GM19239 (cell line): ENCODE data around the gene HAO2.
A peak's percentile ranks its signal among the peaks of the same experiment; 100 is the strongest.
"Not testable (repeated sequence)": the region's sequence is repeated elsewhere in the genome, so short reads cannot be mapped to it uniquely, and the experiment has no call there.

ENCODE experiments used
- DNase-seq: peaks from one replicate; pipeline ENCODE4 v3.0.0; 2011; ENCODE audit warnings: low spot score; ENCODE audit not compliant: insufficient read length
- FAIRE-seq: peaks from 2 replicates; lab custom pipeline; 2011; peaks lifted over from hg19 to GRCh38; lab: Jason Lieb, UNC

The HAO2 gene

GRCh38 chr1:119368554-119368953, at the start of gene HAO2:
TSS of gene HAO2 (plus strand) at chr1:119368785. CDS start at chr1:119381086, 12,301 bp downstream.
- FAIRE-seq: no peak
- no peak for DNase-seq

DNA sequence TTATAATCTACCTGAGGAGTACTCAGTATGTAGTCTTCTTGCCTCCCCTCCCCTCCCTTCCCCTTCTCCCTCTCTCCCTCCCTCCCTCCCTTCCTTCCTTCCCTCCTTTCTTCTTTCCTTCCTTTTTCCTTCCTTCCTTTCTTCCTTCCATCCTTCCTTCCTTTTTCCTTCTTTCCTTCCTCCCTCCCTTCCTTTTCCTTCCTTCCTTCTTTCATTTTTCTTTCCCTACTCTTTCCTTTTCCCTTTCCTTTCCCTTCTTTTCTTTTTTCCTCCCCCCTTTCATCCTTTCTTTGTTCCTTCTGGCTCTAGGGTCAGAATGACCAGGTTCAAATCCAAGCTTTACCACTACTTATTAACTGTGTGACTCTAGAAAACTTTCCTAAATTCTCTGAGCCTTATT, 48.5 kb upstream of the HAO2 start:
- FAIRE-seq: no peak
- no peak for DNase-seq

DNA sequence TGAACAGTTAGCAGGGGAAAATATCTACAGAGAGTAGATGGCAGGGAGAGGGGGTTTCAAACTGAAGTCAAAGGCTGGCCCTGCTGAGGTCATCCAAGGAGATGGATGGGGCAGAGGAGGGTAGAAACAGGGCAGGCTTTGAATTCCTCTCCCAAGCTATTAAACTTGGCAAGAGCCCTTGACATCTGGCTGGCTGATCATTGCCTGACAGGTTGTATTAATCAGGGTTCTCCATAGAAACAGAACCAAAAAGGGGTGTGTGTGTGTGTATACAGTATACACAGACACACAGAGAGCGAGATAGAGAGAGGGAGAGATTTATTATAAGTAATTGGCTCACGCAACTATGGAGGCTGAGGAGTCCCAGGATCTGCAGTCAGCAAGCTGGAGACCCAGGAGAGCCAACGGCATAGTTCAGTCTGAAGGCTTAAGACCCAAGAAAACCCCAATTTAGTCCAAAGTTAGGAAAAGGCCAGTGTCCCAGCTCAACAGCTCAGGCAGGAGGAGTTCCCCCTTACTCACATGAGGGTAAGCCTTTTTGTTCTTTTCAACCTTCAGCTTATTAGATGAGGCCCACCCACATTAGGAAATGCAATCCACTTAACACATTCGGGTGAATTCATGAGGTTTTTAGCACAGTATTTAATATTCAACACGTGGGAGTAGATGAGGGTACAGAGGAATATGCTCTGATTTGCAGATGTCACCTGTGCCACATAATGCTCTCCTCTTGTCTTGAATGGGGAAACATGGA, 46.7 kb upstream of the HAO2 start:
- FAIRE-seq (no peak), DNase-seq (no peak)

DNA sequence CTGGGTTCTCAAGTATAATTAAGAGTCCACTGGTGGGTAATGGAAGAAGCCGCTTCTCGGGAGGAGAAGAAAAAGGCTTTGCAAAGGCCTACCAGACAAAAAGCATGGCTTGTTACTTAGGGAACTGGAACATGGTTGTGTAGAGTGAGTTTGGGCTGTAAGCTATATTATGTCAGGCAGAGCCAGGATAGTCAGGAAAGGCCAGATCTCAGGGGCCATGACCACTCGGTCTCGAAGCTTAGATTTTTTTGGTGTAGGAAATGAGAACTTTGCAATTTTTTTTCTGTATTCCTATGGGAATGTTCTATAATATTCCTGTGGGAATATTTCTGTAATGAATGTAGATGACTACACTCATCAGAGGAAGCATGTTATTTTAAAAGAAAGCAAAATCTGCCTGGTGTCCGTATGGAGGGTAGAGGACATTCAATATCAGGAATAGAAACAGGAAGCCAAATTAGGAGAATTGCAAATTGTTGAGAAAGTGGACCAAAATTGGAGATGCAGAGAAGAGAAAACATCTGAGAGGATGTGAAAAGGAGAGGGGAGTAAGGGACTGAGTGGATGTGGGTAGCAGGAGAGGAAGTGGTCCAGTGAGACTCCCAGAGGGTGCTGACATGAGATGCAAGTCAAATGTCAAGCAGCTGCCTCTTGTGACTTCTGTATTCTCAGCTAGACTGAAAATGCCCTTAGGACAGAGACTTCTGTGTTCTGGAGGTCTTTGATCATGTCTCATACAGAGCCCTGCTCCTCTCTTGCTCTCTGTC, 45.2 kb upstream of the HAO2 start:
- DNase-seq (peak; percentile 40), FAIRE-seq (peak; percentile 98)

DNA sequence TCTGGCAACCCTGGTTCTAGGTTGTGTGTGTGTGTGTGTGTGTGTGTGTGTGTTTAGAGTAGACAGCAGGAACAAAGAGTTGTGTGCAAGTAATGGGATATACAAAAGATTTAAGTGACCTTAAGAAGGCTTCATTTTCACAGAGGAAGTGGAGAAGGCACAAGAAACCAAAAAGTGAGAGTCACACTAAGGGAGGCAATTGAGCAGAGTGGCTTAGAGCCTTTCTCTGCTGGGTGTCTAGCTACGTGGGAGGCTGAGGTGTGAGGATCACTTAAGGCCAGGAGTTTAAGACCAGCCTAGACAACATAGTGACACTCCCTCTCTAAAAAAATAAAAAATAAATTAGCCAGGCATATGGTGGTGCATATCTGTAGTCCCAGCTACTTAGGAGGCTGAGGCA, 44.4 kb upstream of the HAO2 start:
- DNase-seq: no peak
- FAIRE-seq: no peak

DNA sequence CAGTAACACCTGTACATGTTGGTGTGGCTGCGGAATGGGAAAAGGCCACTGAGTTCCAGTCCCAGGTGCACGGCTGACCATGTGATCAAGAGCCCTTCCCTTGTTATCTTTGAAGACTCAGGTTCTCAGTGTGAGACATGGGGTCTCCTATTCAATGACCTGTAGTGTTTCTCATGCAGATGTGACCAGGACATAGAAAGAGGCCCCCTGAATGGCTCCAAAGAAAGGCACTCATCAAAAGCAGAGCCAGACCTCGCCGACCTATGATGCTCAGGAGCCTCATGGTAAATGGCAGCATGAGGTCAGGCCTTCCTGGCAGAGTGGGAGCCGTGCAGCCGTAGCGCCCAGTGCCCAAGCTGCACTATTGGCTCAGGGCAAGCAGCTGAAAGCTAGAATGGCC, 42.3 kb upstream of the HAO2 start:
- FAIRE-seq: no peak
- DNase-seq: no peak

DNA sequence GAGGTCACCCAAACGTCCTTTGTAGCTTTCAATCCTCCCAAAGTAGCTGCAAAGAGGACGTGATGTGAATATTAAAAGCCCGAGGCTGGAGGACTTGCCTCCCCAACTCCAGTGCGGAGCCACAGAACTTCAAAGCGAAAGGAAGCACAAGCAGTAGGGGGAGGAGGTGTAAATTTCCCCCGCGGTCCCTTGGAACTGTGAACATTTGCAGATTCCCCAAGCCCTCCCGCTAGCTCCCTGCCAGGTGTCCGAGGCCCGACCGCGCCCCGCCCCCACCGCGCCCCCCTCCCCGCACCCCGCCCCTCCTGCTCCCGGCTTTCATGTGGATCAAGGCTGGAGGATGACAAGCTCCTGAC, 41.5 kb upstream of the HAO2 start:
- DNase-seq (no peak), FAIRE-seq (no peak)

- FAIRE-seq: no peak
- DNase-seq: peak; percentile 18
Measured at GRCh38 chr1:119327450-119328155, 41.0 kb upstream of the HAO2 start.

DNA sequence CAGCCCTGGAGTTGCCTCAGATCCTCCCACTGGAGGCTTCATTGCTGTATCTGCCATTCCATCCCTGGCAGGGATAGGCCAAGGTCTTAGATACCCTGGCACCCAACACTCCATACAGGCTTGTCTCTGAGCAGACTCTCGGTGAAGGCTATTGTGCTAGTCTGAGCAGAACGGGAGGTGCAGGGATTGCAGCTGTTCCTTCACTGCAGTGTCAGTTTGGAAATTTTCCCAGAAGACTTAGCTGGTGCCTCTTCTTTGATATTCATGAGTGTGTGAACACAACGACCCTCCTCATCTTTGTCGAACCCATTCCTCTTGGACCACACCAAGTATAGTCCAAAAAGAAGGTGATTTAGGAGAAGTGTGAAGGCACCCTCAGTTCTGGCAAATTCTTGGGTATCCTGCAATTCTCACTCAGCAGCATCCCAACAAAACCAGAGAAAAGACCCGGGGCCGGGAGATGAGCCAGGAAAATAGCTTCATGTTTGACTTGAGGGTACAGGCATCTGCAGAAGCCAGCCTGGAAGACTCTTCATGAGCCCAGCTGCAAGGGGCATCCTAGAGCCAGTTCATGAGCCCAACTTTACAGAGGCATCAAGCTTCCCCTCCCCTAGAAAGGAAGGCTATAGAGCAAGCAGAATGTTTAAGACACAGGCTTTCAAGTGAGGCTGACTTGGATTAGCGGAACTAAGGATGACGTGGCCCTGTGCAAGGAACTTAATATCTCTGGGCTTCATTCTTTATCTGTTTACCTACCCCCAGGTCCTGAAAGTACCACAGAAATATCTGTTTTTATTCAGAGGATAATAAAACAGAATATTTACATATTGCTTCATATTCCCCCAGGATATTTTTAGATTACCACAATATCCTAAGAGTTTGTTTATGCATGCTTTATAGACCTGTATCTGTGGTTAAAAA, 38.8 kb upstream of the HAO2 start:
- no peak for FAIRE-seq
- no peak for DNase-seq

DNA sequence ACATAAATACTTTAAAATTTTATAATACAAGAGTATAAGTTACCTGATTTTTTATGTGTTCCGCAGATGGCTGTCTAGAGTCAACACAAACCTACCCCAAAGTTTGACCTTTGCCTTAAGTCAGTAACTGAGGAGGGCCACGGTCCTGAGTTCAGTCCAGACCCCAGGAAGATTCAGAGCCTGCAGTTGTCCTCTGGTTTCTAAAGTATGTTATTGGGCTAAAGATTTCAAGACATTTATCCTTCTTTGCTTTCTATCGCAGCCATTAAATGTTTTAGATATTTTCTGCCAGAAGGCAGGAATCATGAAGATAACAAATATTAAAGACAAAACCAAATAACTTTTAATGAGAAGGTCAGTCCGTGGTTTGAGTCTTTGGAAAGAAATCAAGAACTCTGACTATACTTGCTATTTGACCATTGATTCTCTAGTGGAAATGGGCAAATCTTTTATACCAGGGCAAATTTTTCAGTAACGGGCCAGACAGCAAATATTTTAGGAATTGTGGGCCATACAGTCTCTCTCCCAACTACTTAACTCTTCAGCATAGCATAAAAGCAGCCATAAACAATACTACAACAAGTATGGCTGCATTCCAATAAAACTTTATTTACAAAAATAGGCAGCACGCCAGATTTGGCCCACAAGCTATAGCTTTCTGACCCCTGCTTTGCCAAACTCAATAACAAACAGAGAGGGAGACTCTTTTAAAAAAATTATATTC, 38.0 kb upstream of the HAO2 start:
- no peak for FAIRE-seq
- no peak for DNase-seq

DNA sequence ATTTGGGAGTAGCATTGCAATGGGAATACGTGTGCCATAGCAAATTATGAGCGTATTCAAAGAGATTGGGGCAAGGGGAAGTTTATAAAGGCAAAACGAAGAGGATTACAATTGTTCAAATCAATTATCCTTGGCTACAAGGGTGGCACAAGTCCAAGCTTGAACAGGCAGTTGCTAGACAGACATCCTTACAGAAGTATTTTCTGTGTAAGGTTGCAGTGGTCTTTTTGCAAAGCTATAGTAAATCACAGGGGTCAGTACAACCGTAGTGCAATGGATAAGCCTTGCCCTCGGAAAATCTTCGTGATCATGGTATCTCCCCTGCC, 37.4 kb upstream of the HAO2 start:
- FAIRE-seq (no peak), DNase-seq (no peak)

DNA sequence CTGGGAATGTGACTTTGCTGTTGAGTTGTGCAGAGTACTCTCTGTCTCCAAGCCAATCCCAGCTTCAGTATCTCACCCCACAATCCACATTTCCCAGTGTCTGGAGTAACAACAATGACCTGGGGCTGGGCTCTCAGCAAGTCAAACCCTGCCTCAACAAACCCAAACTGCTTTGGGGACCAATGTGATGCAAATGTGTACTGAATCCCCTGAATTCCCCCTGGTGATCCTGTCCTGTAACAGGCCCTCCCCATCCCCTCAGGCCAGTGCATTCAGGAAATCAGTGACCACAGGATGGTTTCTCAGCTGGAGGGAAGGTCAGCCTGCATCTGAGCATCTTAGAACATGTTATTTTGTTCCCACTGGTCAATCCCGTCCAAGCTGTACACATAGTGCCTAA, 36.7 kb upstream of the HAO2 start:
- DNase-seq: no peak
- FAIRE-seq: no peak

- no peak for FAIRE-seq
- DNase-seq: no peak
Measured at GRCh38 chr1:119332622-119333021, 36.0 kb upstream of the HAO2 start.

DNA sequence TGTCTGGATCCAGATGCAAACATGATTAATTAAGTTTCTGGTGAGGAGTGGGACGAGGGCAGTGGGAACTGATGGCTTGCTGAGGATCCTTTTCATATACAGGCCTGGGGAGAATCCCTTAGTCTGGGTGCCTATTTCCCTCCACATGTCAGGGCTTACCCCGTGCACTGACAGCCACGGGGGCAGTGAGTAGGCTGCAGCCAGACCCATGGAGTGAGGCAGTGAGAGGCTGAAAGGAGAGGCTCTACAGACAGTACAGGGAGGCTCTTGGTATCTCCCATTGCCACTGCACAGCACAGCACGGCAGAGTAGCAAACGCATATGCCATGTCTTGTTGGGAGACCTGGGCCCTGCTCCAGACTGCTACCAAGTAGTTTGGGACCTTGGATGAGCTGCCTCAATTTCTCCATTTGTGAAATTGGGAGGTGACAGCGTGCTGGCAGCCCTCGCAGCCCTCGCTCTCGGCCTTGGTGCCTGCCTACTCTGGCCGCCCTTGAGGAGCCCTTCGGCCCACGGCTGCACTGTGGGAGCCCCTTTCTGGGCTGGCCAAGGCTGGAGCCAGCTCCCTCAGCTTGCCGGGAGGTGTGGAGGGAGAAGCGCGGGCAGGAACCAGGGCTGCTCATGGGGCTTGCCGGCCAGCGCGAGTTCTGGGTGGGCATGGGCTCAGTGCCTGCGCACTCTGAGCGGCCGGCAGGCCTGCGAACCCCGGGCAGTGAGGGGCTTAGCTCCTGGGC, 35.3 kb upstream of the HAO2 start:
- DNase-seq (no peak), FAIRE-seq (no peak)

DNA sequence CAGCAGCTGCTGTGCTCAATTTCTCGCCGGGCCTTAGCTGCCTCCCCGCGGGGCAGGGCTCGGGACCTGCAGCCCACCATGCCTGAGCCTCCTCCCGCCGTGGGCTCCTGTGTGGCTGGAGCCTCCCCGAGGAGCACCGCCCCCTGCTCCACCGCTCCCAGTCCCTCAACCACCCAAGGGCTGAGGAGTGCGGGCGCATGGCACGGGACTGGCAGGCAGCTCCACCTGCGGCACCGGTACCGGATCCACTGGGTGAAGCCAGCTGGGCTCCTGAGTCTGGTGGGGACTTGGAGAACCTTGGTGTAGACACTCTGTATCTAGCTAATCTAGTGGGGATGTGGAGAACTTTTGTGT, 34.7 kb upstream of the HAO2 start:
- FAIRE-seq: not testable (repeated sequence)

GRCh38 chr1:119336848-119337247, 31.7 kb upstream of the HAO2 start:
- FAIRE-seq (no peak), DNase-seq (no peak)

More for the DNA sequence above, 34.7 kb upstream of the HAO2 start:
- DNase-seq: not testable (repeated sequence)

DNA sequence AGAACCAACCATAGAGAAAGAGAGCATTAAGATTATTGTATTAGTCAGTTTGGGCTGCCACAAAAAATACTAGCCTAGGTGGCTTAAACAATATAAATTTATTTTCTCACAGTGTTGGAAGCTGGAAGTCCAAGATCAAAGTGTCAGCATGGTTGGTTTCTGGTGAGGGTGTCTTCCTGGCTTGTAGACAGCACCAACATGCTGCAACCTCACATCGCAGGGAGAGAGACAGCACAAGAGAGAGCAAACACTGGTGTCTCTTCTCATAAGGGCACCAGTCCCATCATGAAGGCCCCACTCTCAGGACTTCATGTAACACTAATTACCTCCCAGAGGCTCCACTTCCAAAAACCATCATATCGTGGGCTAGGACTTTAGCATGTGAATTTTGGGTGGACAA, 30.6 kb upstream of the HAO2 start:
- DNase-seq (no peak), FAIRE-seq (no peak)

- no peak for DNase-seq
- no peak for FAIRE-seq
Measured at GRCh38 chr1:119338757-119339156, 29.8 kb upstream of the HAO2 start.

DNA sequence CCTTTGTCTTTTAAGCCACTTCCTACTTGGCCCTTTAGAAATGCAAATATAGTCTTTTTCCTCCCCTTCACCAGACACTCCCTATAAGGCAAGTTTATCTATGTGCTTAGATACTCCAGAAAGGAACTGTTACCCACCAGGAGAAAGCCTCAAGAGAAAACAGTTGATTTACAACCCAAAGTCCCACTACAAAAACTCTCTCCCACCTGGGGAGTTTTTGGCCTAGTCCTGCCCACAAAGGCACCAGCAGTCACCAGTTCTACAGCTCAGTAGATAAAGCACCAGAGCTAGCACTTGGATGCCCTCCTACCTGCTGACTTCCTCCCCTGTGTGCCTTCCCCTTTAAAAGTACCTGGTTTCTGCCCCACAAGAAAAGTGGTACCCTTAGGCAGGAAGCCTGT, 27.7 kb upstream of the HAO2 start:
- FAIRE-seq: no peak
- DNase-seq: no peak
